Measurements from ENCODE around the gene CCDC83.
"Not testable (repeated sequence)": the region's sequence is repeated elsewhere in the genome, so short reads cannot be mapped to it uniquely, and the experiment has no call there.

Gene CCDC83

DNA sequence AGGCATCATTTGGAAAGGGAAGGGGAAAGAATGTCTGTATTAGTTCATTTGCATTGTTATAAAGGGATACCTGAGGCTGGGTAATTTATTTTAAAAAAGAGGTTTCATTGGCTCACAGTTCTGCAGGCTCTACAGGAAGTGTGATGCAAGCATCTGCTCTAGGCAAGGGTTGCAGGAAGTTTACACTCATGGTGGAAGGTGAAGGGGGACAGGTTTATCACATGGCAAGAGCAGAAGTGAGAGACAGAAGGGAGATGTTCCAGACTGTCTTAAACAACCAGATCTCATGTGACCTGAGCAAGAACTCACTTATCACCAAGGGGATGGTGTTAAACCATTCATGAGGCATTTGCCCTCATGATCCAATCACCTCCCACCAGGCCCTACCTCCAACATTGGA, 90.6 kb downstream of the CCDC83 start:
- no peak for DNase-seq

GRCh38 chr11:85946221-85946620, 91.0 kb downstream of the CCDC83 start:
- DNase-seq, result no peak

GRCh38 chr11:85947431-85948272, 92.5 kb downstream of the CCDC83 start:
- no peak for DNase-seq

GRCh38 chr11:85948884-85949283, 93.7 kb downstream of the CCDC83 start:
- no peak for DNase-seq

DNA sequence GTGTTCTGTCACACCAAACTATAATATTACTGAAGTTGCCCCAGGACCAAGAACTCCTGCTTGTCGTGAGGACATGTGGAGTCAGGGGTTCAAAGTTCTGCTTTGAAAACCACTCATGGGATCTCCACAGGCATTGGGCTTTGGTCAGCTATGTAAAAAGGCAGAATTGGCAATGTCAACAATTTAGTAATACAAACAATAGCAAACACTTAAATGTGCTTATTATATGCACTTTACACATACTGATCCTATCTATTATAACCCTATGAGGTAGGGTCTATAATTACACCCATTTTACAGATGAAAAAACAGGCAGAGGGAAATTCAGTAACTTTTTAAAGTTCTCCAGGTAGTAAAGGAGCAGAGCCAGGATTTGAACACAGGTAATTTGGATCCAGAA, 94.6 kb downstream of the CCDC83 start:
- DNase-seq, result no peak

DNA sequence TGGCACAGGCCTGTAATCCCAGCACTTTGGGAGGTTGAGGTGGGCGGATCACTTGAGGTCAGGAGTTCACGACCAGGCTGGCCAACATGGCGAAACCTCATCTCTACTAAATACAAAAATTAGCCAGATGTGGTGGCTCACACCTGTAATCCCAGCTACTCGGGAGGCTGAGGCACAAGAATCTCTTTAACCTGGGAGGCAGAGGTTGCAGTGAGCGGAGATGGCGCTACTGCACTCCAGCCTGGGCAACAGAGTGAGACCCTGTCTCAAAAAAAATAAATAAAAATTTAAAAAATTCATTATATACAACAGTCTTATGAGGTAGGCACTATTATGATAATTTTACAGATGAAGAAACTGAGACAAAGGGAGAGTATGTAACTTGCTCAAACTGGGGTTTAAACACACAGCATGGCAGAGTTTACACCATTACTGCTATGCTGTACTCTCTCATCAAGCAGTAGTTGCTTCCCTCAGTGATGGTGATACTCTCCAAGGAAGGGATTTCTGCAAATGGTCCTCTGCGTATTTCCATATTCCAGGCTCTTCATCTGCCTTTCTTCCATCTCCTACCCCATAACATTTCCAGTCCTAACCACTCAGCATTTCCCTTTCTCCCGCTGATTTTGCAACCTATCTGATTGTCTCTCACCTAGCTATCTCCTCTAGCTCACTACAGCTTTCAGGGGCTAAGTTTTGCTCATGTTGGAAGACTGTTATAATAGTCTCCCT, 95.3 kb downstream of the CCDC83 start:
- DNase-seq, result no peak

DNA sequence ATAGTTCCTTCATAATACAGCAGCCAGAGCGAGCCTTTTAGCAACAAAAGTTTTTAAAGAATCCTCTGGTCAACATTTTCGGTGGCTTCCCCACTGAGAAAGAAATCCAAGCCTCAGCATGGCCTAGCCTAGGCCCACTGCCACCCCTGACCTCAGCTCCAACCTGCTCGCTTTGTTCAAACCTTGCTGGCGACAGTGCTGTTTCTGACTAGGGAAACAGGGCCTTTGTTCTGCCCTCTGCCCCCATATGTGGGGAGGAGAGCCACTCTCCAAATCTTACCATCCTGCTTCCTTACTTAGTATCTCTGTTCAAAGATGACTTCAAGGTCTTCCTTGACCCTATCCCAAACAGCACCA, 95.8 kb downstream of the CCDC83 start:
- DNase-seq, result no peak

- no peak for DNase-seq
Measured at GRCh38 chr11:85951428-85952107, 96.4 kb downstream of the CCDC83 start.

DNA sequence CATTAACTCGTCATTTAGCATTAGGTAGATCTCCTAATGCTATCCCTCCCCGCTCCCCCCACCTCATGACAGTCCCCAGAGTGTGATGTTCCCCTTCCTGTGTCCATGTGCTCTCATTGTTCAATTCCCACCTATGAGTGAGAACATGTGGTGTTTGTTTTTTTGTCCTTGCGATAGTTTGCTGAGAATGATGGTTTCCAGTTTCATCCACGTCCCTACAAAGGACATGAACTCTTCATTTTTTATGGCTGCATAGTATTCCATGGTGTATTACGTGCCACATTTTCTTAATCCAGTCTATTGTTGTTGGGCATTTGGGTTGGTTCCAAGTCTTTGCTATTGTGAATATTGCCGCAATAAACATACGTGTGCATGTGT, 96.9 kb downstream of the CCDC83 start:
- DNase-seq, result not testable (repeated sequence)

GRCh38 chr11:85953491-85954143, 98.4 kb downstream of the CCDC83 start:
- DNase-seq, result no peak

- no peak for DNase-seq
Measured at GRCh38 chr11:85955531-85955930, 100.3 kb downstream of the CCDC83 start.

DNA sequence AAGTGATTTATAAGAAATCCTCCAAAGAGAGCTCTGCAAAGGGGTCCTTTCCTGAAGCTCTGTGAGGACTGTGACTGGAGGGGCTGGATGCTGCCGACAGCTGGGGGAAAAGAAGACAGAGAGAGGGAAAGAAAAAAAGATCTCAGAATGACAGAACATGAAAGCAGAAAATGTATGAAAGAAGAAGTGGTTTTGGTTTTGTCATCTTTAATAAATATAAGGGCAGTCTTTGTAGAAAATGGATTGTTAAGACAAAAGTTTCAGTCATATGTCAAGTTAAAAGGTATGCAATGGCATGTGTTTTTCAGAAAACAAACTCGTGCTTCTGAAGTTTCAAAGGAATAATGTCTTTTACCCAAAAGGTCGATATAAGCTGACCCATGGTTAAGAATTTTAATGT, 105.5 kb downstream of the CCDC83 start:
- no peak for DNase-seq

GRCh38 chr11:85961130-85961529, 105.9 kb downstream of the CCDC83 start:
- no peak for DNase-seq

DNA sequence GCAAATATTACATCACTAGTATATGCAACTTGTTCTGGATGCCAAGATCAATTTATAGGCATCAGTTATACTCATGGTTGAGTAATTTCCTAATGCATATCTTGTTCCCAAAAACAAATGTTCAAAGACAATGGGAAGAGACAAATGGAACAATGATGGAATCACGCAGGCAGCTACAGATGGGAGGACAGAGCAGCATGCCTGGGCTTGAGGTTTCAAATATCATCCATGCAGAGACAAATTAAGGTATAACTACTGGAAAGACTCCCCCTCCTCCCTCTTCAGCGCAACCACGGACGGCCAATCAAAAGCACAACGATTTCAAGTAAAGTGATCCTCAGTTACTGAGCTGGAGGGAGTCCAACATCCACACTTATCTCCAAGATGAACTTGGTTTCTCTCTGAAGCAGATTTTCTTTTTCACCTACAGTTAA, 106.8 kb downstream of the CCDC83 start:
- no peak for DNase-seq

DNA sequence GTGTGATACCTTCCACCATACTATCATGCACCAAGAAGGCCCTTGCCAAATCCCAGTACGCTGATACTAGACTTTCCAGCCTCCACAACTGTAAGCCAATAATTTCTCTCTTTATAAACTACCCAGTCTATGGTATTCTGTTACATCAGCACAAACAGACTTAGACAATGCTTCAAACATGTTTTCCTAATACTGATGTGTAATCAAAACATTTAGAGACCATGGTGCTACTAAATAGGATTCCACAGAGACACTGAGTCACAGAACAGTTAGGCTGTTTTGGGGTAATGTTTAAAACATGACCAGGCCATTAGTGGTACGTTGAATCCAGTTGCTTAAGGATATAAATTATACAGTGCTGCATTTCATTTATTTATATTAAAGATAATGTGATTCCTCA, 110.0 kb downstream of the CCDC83 start:
- no peak for DNase-seq

GRCh38 chr11:85967457-85967856, 112.3 kb downstream of the CCDC83 start:
- DNase-seq, result no peak

Data from activated CD4-positive, alpha-beta T cell treated with anti-CD3 and anti-CD28 coated beads for 1 hour (primary cell).